Superior temporal gyrus (tissue), 1 donor: Measurements from ENCODE around the gene PAQR6.
"Not testable (repeated sequence)": the region's sequence is repeated elsewhere in the genome, so short reads cannot be mapped to it uniquely, and the experiment has no call there.

Experiments used
- DNase-seq: peaks from one replicate; pipeline ENCODE4 v3.0.0-alpha.2; 2016; ENCODE audit errors: extremely low spot score

PAQR6 gene

DNA sequence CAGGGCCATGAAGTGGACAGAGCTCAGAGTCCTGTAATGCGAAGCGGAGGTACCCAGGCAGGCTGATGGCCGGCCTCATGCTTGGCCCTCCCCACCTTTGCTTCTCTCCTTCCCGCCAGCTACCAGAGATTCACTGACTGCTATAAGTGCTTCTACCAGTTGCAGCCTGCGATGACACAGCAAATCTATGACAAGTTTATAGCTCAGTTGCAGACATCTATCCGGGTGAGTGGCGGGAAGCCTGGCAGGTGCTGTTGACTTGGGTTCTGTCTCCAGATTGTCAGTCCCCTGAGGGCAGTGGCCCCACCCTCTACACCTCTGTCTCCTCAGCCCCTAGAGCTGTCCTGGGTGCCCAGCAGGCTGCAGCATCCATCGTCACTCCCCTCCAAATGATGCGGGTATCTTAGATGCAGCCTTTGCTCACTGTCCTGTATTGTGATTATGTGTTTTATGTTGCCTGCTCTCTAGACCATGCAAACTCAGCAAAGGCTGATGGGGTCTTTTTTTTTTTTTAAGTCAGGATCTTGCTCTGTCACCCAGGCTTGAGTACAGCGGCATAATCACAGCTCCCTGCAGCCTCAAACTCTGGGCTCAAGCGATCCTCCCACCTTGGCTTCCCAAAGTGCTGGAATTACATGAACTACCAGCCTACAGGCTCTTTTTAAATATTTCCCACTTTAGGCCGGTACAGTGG is 15.5 kb downstream of the PAQR6 start:
- DNase-seq, result no peak

DNA sequence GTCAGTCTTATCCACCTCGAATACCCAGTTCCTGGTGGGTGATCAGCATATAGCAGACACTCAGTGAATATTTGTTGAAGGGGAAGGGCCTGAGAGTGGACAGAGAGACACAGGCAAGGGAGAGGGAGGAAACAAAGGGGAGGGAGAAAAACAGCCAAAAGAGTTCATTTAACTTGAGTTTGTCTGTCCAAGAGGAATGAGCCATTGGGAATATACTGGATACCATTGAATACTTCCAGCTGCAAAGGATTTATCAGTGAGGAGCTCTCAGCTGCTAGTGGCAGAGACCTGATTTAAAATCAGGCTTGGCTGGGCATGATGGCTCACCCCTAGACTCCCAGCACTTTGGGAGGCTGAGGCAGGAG is 17.4 kb downstream of the PAQR6 start:
- DNase-seq, result no peak

DNA sequence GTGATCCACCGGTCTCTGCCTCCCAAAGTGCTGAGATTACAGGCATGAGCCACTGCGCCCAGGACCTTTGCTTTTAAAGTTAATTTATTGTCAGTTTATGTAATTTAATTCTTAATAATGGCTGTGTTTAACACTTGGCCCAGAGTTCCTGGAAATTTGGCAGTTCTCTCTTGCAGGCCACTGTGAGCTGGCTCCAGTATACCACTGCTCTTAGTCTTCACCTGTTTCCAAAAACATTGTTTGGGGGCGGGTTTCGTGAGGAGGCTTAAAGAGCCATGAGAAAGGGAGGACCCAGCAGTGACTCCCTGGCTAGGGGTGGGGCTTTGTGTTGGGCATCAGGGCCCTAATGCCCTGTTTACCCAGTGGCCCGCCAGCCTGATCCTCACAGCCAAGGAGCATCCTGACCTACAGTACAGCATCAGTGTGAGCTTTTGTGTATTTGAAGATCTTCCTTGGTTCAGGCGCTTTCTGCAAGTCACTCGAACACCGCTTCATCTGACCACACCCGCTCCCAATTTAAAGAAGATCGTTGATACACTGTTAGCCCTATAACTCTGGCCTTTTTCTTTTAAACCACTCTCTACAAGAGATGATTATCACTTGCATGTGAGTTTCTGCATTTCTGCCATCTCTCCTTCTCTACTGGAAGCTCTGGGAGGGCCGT is 17.9 kb downstream of the PAQR6 start:
- DNase-seq, result no peak

DNA sequence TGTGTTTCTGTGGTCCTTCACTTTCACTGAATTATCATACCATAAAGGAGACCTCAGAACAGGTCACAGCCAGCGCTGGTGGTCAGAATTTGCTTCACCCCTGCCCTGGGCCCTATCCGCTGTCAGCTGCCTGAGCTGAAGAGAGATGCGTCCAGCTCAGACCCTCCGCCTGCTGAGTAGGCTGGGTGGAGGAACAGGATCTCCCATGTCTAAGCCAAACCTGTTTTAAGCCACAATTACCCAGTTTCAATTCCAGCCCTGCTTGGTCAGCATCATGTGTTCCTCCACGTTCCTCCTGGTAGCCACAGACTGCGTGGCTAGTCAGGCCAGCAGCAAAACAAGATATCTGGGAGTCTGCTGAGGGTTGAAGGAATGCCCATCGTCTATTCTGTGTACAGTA is 19.4 kb downstream of the PAQR6 start:
- no peak for DNase-seq

DNA sequence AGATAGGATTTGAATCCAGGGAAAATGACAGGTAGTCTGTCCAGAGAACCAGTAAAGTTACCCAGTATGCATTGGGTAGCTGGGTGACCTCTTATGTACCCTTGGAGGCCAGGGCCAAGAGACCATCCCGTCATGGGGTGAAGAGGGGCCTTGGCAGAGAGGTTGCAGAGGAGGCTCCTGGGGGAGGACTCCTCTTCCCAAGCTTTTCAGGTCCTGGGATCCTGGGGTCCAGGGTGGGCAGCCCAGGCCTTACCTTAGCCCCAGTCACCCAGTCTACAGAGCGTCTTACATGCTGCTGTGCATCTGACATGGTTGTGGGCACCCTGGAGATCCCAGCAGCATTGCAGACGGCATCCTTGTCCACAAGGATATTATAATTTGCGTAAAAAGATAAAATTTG is 21.1 kb downstream of the PAQR6 start:
- DNase-seq, result no peak

DNA sequence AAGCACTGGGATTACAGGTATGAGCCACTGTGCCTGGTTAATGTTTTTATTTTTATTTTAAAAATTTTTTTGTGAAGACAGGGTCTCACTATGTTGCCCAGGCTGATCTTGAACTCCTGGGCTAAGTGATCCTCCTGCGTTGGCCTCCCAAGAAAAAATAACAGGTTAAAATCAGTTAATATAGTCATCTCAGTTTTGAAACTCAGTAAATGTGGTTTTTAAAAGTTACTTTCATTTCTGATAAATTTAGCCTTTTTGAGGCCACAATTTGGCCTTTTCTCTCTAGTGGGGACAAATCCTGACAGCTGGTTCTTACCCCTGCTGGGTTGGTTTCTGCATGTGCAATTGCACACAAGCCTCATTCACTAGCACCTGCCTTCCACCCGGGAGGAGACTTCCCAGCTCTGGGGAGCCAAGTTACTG is 21.7 kb downstream of the PAQR6 start:
- DNase-seq, result no peak

DNA sequence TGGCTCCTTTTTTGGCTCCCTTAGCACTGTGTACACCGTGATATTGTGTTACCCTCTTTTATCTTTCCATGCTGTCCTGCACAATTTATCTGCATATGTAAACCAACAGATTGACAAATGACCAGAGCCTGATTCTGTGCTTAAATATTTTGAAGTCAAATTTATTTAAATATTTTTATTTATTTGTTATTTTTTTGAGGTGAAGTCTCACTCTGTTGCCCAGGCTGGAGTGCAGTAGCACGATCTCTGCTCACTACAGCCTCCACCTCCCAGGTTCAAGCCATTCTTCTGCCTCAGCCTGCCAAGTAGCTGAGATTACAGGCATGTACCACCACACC is 22.2 kb downstream of the PAQR6 start:
- no peak for DNase-seq

DNA sequence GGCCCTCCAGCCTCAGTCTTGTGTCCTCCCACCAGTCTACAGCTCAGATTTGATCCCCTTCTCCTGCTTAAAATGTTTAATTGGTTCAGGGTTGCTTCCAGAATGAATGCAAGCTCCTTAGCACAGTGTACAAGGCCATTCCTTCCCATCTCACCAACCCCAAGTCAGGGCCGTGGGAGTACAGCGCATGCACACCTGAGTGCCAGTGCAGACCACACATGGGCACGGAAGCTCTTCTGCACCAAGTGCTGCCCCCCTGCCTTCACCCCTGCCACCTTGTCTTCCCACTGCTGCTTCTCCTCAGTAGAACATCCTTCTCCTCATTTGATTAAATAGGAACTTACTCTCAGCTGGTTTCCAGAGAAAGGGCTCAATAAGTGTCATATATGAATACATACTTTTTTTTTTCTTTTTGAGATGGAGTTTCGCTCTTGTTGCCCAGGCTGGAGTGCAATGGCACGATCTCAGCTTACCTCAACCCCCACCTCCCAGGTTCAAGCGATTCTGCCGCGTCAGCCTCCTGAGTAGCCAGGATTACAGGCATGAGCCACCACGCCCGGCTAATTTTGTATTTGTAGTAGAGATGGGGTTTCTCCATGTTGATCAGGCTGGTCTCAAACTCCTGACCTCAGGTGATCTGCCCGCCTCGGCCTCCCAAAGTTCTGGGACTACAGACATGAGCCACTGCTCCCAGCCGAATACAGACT is 25.7 kb downstream of the PAQR6 start:
- DNase-seq, result no peak

DNA sequence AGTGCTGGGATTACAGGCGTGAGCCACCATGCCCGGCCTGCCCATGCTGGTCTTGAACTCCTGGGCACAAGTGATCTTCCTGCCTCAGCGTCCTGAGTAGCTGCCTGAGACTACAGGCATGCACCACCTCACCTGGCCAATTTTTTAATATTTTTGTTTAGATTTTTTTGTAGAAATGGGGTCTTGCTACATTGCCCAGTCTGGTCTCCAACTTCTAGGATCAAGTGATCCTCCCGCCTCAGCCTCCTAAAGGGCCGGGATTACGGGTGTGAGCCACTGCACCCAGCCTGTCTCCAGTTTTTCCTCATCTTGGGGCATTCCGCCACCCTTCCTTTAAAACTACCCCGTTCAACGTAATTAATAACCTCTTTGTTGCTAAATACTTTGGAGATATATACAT is 27.6 kb downstream of the PAQR6 start:
- no peak for DNase-seq

DNA sequence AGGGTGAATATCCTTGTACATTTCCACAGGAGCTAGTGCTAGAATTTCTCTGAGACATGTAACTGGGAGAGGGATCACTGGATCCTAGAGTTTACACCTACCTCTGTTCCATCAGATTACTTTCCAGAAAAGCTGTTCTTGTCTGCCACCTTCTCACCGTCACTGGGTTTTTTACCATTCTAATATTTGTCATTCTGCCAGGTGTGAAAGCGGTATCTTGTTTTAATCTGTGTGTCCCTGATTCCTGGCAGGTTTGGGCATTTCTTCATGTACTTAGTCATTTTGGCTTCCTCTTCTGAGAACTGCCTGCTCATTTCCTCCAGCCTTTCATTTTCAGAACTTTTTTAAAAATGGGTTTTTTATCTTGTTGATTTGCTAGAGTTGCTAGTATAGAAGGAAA is 30.0 kb downstream of the PAQR6 start:
- peak; percentile 38 for DNase-seq

DNA sequence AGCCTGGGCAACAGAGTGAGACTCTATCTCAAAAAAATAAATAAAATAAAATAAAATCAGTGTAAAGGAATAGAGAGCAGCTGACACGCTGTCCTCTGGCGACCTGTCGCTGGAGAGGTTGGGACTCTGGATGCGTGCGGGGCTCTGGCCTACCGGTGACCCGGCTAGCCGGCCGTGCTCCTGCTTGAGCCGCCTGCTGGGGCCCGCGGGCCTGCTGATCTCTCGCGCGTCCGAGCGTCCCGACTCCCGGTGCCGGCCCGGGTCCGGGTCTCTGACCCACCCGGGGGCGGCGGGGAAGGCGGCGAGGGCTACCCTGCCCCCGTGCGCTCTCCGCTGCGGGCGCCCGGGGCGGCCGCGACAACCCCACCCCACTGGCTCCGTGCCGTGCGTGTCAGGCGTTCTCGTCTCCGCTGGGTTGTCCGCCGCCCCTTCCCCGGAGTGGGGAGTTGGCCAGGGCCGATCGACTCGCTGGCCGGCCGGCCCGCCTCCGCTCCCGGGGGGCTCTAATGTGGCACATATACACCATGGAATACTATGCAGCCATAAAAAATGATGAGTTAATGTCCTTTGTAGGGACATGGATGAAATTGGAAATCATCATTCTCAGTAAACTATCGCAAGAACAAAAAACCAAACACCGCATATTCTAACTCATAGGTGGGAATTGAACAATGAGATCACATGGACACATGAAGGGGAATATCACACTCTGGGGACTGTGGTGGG is 31.3 kb downstream of the PAQR6 start:
- DNase-seq, result not testable (repeated sequence)

DNA sequence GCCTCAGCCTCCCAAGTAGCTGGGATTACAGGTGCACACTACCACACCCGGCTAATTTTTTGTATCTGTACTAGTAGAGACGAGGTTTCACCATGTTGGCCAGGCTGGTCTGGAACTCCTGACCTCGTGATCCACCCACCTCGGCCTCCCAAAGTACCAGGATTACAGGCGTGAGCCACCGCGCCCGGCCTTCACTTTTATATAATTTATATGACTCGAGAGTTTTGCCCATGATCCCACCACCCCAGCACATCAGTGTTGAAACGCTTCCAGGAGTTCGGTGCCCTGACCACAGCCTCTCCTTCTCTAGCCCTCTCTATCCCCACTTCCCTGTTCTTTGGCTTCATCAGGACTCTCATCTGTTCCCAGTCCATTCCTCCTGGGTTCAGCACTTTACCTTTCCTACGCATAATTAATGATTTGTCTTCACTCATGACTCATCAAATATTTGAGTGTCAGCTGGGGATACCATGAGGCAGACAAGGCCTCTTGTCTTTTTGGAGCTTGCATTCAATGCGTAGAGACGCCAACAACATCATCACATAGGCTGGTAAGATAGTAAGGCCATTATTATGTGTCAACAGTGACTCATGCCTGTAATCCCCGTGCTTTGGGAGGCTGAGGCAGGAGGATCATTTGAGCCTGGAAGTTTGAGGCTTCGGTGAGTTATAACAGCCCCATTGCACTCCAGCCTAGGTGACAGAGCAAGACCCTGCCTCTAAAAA is 33.7 kb downstream of the PAQR6 start:
- no peak for DNase-seq

DNA sequence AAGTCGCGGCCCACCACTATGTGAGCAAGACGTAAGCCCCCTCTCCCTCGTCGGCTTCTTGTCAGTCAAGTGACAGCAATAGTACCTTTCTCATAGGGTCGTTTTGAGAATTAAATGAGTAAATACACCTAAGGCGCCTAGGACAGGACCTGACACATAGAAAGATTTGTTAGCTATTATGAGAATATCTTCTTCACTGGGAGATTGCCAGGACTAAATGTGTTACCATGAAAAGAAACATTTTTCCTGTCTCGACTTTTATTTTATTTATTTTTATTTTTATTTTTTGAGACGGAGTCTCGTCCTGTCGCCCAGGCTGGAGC is 34.3 kb downstream of the PAQR6 start:
- no peak for DNase-seq

DNA sequence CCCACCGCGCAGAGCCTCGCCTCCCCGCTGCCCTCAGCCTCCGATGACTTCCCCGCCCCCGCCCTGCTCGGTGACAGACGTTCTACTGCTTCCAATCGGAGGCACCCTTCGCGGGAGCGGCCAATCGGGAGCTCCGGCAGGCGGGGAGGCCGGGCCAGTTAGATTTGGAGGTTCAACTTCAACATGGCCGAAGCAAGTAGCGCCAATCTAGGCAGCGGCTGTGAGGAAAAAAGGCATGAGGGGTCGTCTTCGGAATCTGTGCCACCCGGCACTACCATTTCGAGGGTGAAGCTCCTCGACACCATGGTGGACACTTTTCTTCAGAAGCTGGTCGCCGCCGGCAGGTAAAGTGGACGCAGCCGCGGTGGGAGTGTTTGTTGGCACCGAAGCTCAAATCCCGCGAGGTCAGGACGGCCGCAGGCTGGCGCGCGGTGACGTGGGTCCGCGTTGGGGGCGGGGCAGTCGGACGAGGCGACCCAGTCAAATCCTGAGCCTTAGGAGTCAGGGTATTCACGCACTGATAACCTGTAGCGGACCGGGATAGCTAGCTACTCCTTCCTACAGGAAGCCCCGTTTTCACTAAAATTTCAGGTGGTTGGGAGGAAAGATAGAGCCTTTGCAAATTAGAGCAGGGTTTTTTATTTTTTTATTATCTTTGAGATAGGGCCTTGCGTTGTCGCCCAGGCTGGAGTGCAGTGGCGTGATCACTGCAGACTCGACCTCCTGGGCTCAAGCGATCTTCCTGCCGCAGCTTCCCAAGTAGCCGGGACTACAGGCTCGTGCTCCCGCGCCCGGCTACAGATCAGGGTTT is 34.8 kb downstream of the PAQR6 start, which contains the start of gene PMF1:
PMF1 (plus strand) TSS at position 175 of the 811 bp plus-strand sequence; CDS start at position 184, 9 bp downstream.
- peak; percentile 97 for DNase-seq

DNA sequence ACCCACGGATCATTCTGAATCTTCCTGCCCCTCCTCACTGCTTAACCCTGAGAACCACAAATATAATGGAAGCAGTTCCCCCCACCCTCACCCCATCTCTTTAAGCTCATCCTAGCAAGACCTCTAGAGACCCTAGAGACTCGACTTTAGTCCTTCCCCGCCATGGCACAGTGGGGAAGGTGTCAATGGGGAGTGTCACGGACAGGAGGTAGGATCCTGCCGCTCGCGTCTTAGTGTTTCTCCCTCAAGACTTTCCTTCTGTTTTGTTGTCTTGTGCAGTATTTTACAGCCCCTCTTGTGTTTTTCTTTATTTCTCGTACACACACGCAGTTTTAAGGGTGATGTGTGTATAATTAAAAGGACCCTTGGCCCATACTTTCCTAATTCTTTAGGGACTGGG is 35.7 kb downstream of the PAQR6 start:
- DNase-seq, result no peak

DNA sequence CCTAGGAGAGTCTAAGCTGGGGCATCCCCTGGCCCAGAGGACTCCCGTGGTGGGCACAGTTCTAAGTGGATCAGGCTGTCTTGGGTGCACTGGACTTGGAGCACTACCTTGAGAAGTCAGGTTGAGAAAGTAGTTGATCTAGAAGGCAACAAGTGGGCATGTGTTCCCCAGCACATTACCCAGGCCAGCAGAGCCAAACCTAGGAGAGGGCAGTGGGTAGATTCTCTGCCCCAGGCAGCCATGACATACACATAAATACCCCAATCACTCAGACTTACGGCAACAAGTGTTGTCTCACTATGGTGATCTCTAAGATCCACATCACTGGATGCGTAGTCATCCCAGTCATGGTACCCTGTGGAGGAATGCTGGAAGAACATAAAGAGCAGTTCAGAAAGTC is 36.6 kb downstream of the PAQR6 start:
- DNase-seq, result no peak

DNA sequence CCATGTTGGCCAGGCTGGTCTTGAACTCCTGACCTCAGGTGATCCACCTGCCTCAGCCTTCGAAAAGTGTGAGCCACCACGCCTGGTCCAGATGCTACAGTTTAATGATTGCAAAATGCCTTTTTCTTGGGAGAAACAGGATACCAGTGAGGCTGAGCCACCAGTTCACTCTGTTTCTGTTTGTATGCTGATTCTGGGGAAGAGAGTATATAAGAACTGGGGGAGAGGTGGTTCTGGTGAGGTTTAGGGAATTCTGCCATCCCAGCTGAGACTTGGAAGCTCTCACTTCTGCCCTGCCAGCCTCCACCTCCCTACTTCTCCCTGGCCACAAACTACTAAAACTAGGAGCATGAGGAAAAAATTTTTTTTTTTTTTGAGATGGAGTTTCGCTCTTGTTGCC is 43.2 kb downstream of the PAQR6 start:
- no peak for DNase-seq

DNA sequence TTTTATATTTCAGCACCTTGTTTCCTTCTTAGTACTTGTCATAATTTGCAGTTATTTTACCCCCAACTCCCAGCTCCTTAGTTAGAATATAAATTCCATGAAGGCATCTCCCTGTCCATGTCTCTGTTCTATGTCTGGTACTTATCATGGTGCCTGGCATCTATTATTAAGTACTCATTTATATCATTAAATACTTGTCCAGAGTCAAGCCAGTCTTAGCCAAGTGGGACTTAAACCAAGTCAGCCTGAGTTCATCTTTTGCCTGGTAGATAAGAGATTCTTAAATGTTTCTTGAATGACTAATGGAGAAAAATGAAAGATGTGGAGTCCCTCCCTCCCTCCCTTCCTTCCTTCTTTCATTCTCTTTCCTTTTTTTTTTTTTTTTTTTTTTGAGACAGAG is 44.5 kb downstream of the PAQR6 start:
- no peak for DNase-seq

DNA sequence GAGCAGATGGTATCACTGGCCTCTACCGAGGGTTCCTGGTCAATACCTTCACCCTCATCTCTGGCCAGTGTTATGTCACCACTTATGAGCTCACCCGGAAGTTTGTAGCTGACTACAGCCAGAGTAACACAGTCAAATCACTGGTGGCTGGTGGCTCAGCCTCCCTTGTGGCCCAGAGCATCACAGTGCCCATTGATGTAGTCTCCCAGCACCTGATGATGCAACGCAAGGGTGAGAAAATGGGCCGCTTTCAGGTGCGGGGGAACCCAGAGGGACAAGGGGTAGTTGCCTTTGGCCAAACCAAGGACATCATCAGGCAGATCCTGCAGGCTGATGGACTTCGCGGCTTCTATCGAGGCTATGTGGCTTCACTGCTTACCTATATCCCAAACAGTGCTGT is 47.8 kb downstream of the PAQR6 start:
- no peak for DNase-seq

DNA sequence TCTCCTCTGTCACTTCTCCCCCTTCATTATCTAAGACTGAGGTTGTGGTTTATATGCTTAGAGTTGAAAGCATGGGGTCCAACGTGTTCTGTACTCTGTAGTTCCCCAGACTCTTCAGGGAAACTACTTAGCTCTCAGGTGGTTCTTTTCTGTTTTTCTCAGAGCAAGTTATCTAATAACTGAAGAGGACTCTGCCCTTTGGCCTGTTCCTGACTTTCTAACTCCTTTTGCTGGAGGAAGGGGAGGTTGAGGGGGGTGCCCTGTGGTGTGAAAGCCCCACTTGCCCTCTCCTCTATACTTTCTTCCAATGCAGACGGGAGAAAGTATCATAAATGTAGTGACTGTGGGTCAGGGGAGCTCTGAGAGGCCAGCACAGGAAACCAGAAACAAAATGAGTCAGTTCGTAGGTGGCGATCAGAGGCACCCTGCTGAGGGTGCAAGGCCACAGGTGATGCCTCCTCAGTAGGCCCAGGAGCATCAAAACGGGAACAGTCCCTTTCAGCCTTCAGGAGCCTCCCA is 49.0 kb downstream of the PAQR6 start:
- no peak for DNase-seq

DNA sequence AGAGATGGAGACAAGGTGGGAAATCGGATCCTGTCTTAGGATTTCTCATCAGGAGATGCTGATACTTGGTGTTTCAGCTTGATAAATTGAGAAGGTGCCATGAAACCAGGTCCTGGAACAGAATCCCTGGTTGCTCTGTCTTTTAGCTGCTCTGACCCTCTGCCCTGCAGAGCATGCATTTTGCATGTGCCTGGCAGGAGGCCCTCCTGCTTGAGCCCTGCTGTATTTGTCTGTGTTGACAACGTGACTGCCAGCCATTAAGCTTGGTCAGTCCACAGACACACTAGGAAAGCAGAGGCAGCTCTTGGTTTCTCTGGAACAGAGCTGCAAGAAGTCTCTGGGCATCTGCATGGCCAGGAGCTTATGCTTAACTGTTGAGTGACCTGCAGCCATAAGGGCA is 51.4 kb downstream of the PAQR6 start:
- no peak for DNase-seq
